ENCODE measurements around the gene MSL3B.

MSL3B gene

GRCh38 chr2:233835230-233836186, 32.7 kb downstream of the MSL3B start:
- POLR2A ChIA-PET = no interaction called here

GRCh38 chr2:233833345-233833744, 34.8 kb downstream of the MSL3B start:
- ChIA-PET CTCF (interaction anchor here (2.1 kb wide), 1 partner anchor 24 kb away, joined by 6 read pairs; no protein-coding TSS in a partner anchor), POLR2A (interaction anchor here (1.7 kb wide), 1 partner anchor 9 kb away, joined by 4 read pairs; no protein-coding TSS in a partner anchor)
- H3K27me3 Mint-ChIP-seq = no peaks in the 10 kb centered on the region
- H3K4me3 Mint-ChIP-seq = no peak overlapping the region
- H3K36me3 Mint-ChIP-seq (ENCODE audit: low read depth) = peaks cover 35% of the 10 kb centered on the region
- intact Hi-C loops (cut with micrococcal nuclease) = no loop called here
- no peak for ATAC-seq
- H3K27ac Mint-ChIP-seq = no peak overlapping the region
- peaks cover under 1% of the 10 kb centered on the region for H3K4me1 Mint-ChIP-seq (ENCODE audit: low read depth)
- H3K9me3 Mint-ChIP-seq = no peaks in the 10 kb centered on the region
- no peak for TF ChIP-seq CTCF (IDR thresholded peaks at IDR 0.05)
- DNase-seq = no peak

More at GRCh38 chr2:233835230-233836186, 32.7 kb downstream of the MSL3B start:
- no peak for TF ChIP-seq CTCF (IDR thresholded peaks at IDR 0.05)
- intact Hi-C loops (cut with micrococcal nuclease) = no loop called here
- H3K4me1 Mint-ChIP-seq (ENCODE audit: low read depth) = peaks cover 8% of the 10 kb centered on the region
- H3K36me3 Mint-ChIP-seq (ENCODE audit: low read depth) = peaks cover 57% of the 10 kb centered on the region
- CTCF ChIA-PET = no interaction called here
- no peak overlapping the region for H3K27ac Mint-ChIP-seq
- DNase-seq = no peak
- no peaks in the 10 kb centered on the region for H3K27me3 Mint-ChIP-seq
- no peaks in the 10 kb centered on the region for H3K9me3 Mint-ChIP-seq
- H3K4me3 Mint-ChIP-seq = no peak overlapping the region
- no peak for ATAC-seq

GRCh38 chr2:233832869-233833311, 35.3 kb downstream of the MSL3B start:
- Mint-ChIP-seq H3K9me3 (no peaks in the 10 kb centered on the region), H3K27me3 (no peaks in the 10 kb centered on the region)
- CTCF ChIA-PET = interaction anchor here (2.1 kb wide), 1 partner anchor 24 kb away, joined by 6 read pairs; no protein-coding TSS in a partner anchor

GRCh38 chr2:233832414-233832813, 35.8 kb downstream of the MSL3B start:
- no peak for TF ChIP-seq CTCF (IDR thresholded peaks at IDR 0.05)
- H3K36me3 Mint-ChIP-seq (ENCODE audit: low read depth) = peaks cover 26% of the 10 kb centered on the region
- ChIA-PET POLR2A (interaction anchor here (1.3 to 1.7 kb wide), 2 partner anchors 10 to 12 kb away, joined by 4 to 5 read pairs; no protein-coding TSS in a partner anchor), CTCF (interaction anchor here (2.1 kb wide), 1 partner anchor 25 kb away, joined by 6 read pairs; no protein-coding TSS in a partner anchor)
- no peaks in the 10 kb centered on the region for H3K9me3 Mint-ChIP-seq
- H3K4me3 Mint-ChIP-seq = no peak overlapping the region
- no peak for DNase-seq
- intact Hi-C loops (cut with micrococcal nuclease) = no loop called here
- no peaks in the 10 kb centered on the region for H3K27me3 Mint-ChIP-seq
- no peak for ATAC-seq
- H3K4me1 Mint-ChIP-seq (ENCODE audit: low read depth) = no peaks in the 10 kb centered on the region
- H3K27ac Mint-ChIP-seq = no peak overlapping the region

More at GRCh38 chr2:233832869-233833311, 35.3 kb downstream of the MSL3B start:
- Mint-ChIP-seq H3K4me1 (ENCODE audit: low read depth) (no peaks in the 10 kb centered on the region), H3K4me3 (no peak overlapping the region), H3K27ac (no peak overlapping the region), H3K36me3 (ENCODE audit: low read depth) (peaks cover 31% of the 10 kb centered on the region)
- peak; percentile 37 for ATAC-seq
- no peak for DNase-seq
- TF ChIP-seq CTCF (IDR thresholded peaks at IDR 0.05) = no peak
- intact Hi-C loops (cut with micrococcal nuclease) = no loop called here
- POLR2A ChIA-PET = interaction anchor here (1.3 to 1.7 kb wide), 2 partner anchors 9 to 11 kb away, joined by 4 to 5 read pairs; no protein-coding TSS in a partner anchor

All from activated CD8-positive, alpha-beta T cell treated with anti-CD3 and anti-CD28 coated beads for 36 hours (primary cell).